ENCODE measurements around the gene SPEG. TPM values are rescaled to one million over a fixed set of nuclear protein-coding genes. Genes with fewer than 3 reads are reported as not detected.

SPEG gene
- total and polyA plus RNA-seq, 2 of the 13 experiments (the other 11 are each of a cell fraction or from before 2014, with no cell fraction given): 0.18 to 0.24 TPM

DNA sequence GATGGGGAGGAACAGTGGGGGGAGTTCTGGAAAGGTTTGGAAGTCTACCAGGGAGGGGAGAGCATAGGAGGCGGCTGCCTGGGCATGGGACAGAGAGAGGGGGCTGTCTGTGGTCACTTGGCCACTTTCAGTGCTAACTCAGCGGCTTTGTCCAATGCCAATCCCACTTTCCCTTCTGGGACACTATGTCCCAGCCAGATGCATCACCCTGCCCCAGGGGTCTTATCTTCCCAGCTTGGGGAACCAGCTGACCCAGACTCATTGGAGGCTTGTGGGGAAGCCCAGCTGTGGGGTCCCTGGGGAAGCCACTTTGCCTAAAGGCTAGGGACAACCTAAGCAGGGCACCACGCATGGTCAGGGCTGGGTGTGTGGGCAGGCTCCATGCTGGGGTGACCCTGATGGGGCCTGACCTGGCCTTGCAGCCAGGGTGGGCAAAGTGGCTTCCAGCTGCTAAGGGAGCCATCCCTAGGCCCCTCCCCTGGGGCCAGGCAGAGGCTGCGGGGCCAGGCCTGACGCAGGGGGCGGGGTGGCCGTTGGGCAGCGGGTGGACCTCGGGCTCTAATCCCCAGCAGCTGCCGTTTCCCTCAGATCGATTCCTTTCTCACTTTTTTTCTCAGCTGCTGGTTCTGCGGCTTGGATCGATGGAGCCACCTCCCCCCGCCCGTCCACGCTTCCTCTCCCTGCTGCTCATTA lies 78.0 kb downstream of the SPEG start:
- CTCF ChIA-PET (ENCODE audit: low intra/inter-chr PET ratio, low total read pairs): no interaction called here
- no peak overlapping the region for H2AFZ ChIP-seq (ENCODE audit: low read length)
- WGBS (ENCODE audit: low lambda C conversion rate): 2% methylated on average over 15 of the region's 16 CpGs
- H3K27ac ChIP-seq (ENCODE audit: extremely low read length, insufficient read depth, low read length): no peak overlapping the region
- H3K27me3 ChIP-seq (ENCODE audit: control insufficient read depth in 1 of 2, insufficient read depth in 2 of 2, low read length in 2 of 2): peaks cover 16 to 68% of the 10 kb centered on the region in 2 experiments
- POLR2A ChIA-PET: interaction anchor here (7.7 kb wide), 1 partner anchor 14 kb away, joined by 94 read pairs; the partner anchor contains the start of gene GMPPA
- H3K4me1 ChIP-seq (ENCODE audit: insufficient read depth, low read length): peaks cover 34% of the 10 kb centered on the region
- H3K4me2 ChIP-seq (ENCODE audit: low read depth, low read length): peak overlapping the region; percentile 20
- H3K36me3 ChIP-seq (replicated peaks in 1 of 2; ENCODE audit: control insufficient read depth in 1 of 2, insufficient read depth in 2 of 2, low read length in 2 of 2): no peaks in the 10 kb centered on the region
- no peaks in the 10 kb centered on the region for H3K79me2 ChIP-seq (ENCODE audit: insufficient read depth, low read length)
- FAIRE-seq: no peak
- H3K9ac ChIP-seq (ENCODE audit: insufficient read depth, low read depth, low read length): no peak overlapping the region
- no peak for DNase-seq (ENCODE audit: low spot score)
- no peaks in the 10 kb centered on the region for H3K9me3 ChIP-seq (ENCODE audit: low read length)
- peak overlapping the region in 1 of 3 experiments; percentile 10; a peak in 1 of 6 replicates for H3K4me3 ChIP-seq (replicated peaks in 1 of 3; ENCODE audit: insufficient read depth in 1 of 3, low read depth in 2 of 3, low read length in 3 of 3)
- intact Hi-C loops (cut with micrococcal nuclease; ENCODE audit: unreplicated experiment): no loop called here
- no TSS peak for BruUV-seq (replicated peaks)
- peak; percentile 42 for ATAC-seq
- in situ Hi-C loops (cut with HindIII; ENCODE audit: extremely low pct_ligation_motif_present, low pct_unique_long_range_greater_than_20kb): no loop called here
- H4K20me1 ChIP-seq (ENCODE audit: insufficient read depth, low read length): peaks cover 11% of the 10 kb centered on the region; the same call in 1 of the 2 replicates
- TF ChIP-seq ZNF788 (CRISPR knock-in tag; IDR thresholded peaks at IDR 0.05; ENCODE audit: borderline replicate concordance) (peak; percentile 62; the same call in 1 of the 2 replicates), ZNF292 (CRISPR knock-in tag; IDR thresholded peaks at IDR 0.05; ENCODE audit: borderline replicate concordance, low read depth) (peak; percentile 77), GABPB1 (CRISPR knock-in tag; IDR thresholded peaks at IDR 0.05) (peak; percentile 47; the same call in 1 of the 2 replicates), SALL1 (CRISPR knock-in tag; IDR thresholded peaks at IDR 0.05) (peak; percentile 81), YY1 (IDR thresholded peaks at IDR 0.05; ENCODE audit: insufficient read depth, insufficient replicate concordance, low read depth, low read length) (peak; percentile 15), ZNF232 (CRISPR knock-in tag; IDR thresholded peaks at IDR 0.05; ENCODE audit: borderline replicate concordance) (no peak), TBX2 (CRISPR knock-in tag; IDR thresholded peaks at IDR 0.05; ENCODE audit: borderline replicate concordance) (peak; percentile 91), TCF12 (IDR thresholded peaks at IDR 0.05) (no peak), TCF12 (CRISPR knock-in tag; IDR thresholded peaks at IDR 0.05) (no peak), YEATS4 (CRISPR knock-in tag; IDR thresholded peaks at IDR 0.05; ENCODE audit: borderline replicate concordance) (no peak), RFX3 (CRISPR knock-in tag; IDR thresholded peaks at IDR 0.05) (no peak)
- TF ChIP-seq, protein P1, sequence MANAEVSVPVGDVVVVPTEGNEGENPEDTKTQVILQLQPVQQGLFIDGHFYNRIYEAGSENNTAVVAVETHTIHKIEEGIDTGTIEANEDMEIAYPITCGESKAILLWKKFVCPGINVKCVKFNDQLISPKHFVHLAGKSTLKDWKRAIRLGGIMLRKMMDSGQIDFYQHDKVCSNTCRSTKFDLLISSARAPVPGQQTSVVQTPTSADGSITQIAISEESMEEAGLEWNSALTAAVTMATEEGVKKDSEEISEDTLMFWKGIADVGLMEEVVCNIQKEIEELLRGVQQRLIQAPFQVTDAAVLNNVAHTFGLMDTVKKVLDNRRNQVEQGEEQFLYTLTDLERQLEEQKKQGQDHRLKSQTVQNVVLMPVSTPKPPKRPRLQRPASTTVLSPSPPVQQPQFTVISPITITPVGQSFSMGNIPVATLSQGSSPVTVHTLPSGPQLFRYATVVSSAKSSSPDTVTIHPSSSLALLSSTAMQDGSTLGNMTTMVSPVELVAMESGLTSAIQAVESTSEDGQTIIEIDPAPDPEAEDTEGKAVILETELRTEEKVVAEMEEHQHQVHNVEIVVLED (CRISPR knock-in tag; IDR thresholded peaks at IDR 0.05; ENCODE audit: borderline replicate concordance): no peak
- TF ChIP-seq, protein P2, sequence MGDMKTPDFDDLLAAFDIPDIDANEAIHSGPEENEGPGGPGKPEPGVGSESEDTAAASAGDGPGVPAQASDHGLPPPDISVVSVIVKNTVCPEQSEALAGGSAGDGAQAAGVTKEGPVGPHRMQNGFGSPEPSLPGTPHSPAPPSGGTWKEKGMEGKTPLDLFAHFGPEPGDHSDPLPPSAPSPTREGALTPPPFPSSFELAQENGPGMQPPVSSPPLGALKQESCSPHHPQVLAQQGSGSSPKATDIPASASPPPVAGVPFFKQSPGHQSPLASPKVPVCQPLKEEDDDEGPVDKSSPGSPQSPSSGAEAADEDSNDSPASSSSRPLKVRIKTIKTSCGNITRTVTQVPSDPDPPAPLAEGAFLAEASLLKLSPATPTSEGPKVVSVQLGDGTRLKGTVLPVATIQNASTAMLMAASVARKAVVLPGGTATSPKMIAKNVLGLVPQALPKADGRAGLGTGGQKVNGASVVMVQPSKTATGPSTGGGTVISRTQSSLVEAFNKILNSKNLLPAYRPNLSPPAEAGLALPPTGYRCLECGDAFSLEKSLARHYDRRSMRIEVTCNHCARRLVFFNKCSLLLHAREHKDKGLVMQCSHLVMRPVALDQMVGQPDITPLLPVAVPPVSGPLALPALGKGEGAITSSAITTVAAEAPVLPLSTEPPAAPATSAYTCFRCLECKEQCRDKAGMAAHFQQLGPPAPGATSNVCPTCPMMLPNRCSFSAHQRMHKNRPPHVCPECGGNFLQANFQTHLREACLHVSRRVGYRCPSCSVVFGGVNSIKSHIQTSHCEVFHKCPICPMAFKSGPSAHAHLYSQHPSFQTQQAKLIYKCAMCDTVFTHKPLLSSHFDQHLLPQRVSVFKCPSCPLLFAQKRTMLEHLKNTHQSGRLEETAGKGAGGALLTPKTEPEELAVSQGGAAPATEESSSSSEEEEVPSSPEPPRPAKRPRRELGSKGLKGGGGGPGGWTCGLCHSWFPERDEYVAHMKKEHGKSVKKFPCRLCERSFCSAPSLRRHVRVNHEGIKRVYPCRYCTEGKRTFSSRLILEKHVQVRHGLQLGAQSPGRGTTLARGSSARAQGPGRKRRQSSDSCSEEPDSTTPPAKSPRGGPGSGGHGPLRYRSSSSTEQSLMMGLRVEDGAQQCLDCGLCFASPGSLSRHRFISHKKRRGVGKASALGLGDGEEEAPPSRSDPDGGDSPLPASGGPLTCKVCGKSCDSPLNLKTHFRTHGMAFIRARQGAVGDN (CRISPR knock-in tag; IDR thresholded peaks at IDR 0.05): peak; percentile 70
